GM18526 (cell line): Measurements from ENCODE around the gene APOD.

Experiments
- POLR2A ChIP-seq: IDR thresholded peaks from 3 replicates; pipeline ENCODE4 v1.6.1; 2011; ENCODE audit not compliant: insufficient read length; ENCODE audit errors: extremely low read depth

APOD gene

DNA sequence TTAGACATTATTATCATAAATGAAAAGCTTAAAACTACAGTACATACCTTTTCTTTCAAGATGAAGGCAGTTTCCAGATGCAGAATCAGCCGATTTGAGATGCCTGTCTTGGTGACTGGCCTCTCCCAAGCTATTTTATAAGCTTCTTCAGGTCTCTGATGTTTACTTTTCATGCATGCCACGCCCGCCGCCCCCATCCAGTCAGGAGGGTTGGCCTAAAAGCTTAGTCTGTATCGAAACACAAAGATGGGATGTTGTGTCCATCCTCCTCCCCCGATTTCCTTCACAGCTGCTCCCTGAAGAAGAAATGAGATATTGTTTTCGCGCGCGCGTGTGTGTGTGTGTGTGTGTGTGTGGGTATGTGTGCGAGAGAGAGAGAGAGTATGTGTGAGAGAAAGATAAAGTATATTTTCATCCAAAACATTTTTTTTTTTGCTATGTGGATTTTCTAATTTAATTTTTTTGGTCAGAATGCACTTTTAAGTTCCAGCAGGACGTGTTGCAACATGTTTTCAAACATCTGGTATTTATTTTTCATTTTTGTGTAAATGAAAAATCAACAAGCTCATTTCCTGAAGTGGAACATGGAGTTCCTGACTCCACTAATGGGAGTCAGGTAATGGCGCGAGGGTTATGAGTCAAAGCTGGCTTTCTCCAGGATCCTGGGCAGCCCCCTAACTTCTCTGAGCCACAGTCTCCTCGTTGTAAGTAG lies at the start of gene APOD:
Gene APOD, minus strand, starts transcription at position 110 of the 712 bp plus-strand sequence. CDS start 4,479 bp downstream, outside the sequence.
- no peak for TF ChIP-seq POLR2A

DNA sequence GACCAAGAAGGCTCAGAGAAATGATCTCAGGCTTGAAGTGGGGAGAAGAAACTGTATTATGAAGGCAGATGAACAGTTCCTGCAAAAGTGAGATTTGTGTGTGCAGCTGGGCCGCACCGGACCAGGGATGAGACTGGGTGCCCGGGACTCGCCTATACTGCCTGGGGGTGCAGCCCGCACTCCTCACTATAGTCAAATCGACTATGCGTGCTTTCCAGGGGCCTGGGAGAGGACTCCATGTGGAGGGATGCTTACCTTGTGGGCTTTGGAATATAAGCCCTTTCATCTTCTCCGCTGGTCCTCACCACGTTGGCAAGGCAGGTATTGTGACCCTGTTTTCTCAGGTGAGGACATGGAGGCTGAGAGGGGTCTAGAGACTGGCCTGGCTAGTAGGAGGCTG lies 32.9 kb upstream of the APOD start:
- no peak for TF ChIP-seq POLR2A

DNA sequence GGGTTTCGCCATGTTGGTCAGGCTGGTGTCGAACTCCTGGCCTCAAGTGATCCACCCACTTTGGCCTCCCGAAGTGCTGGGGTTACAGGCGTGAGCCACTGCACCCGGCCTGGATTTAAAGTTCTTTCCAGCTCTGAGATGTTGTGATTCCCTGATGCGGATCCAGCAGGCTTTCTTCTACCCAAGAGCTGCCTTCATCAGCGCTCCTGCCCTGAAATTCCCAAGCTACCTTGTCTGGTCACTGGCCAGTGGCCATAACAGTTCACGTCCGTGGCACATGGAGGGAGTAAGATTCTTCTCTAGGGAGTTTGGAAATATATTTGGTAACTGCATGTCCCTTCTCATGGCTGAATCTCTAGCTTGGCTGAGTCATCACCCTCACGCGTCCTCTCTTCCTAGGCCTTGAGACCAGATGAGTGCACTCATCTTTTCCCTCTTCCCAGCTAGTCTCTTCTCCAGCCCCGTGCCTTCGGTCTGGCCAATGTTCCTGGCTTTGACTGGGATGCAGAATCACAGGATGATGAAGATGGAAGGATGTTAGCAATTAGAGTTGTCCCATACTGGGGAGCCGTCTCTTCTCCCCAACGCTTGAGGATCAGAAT lies 29.8 kb upstream of the APOD start:
- TF ChIP-seq POLR2A = no peak

DNA sequence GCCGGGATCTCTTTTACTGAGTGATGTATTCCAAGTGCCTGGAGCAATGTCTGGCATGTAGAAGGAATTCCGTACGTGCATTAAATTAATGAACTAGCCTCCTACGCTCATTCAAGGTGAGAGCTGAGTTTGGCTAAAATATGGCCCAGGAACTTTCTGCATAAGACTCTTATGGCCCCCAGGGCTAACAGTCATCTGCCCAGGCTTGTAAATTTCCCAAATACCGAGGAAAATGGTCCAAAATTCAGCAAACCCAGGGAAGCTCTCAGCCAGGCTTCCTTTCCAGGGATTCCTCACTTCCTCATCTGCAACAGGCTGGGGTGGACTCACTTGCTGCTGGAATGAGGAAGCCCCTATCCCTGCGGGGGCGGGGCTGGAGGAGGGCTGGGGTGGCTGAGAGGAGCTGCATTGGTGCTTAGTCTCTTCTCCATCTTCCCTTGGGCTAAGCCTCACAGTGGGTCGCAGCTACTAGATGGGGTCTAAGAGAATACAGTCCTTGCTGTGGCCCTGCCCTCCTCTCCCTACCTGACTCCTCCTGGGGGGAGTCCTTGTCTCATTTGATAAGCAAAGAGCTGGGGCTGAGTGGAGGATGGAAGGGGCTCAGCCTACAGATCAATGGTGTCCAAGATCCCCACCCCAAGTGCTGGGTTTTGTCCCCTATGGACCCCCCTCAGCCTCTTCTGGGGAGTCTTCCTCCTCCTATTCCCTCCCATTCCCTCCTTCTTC lies 28.5 kb upstream of the APOD start:
- TF ChIP-seq POLR2A = no peak

DNA sequence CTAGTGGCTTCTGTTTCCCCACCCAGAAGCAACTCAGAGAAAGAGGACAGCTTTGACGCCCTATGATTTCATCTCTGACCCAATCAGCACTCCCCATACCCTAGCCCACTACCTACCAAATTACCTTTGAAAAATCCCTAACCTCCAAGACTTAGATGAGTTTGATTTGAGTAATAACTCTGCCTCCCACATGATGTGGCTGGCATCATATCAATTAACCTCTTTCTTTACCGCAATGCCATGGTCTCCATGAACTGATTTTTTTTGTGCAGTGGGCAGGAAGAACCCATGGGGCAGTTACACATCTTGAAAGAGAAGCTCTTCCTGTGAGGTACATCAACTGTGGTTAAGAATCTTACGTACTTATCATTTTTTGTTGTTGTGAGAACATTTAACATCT lies 25.5 kb upstream of the APOD start:
- no peak for TF ChIP-seq POLR2A

DNA sequence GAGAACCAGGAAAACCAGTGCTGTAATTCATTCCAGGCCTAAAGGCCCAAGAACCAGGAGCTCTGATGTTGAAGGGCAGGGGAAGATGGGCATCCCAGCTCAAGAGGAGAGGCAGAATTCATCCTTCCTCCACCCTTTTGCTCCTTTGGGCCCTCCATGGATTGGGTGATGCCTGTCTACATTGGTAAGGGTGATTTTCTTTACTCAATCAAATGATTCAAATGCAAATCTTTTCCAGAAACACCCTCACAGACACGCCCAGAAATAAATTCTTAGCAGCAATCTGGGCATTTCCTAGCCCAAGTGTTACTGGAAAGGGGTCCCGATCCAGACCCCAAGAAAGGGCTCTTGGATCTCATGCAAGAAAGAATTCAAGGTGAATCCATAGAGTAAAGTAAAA lies 17.6 kb upstream of the APOD start:
- TF ChIP-seq POLR2A = no peak

DNA sequence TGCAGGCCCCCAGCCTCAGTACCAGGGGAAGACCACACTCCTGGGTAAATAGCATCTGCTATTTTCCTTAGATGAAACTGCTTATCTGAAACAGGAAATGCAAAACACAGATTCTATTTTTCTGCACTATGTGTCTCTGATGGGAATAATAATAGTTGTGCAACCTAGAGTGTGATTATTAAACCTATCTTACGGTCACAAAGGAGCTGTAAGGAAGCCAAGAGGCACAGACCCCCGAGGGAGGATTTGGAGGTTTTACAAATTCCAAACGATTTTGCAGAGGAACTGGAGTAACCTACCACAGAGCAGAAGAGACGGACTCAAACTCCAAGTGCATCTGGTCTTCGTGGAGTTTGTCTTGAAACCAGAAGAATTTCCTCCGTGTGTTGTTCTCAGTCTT lies 14.1 kb upstream of the APOD start:
- no peak for TF ChIP-seq POLR2A

DNA sequence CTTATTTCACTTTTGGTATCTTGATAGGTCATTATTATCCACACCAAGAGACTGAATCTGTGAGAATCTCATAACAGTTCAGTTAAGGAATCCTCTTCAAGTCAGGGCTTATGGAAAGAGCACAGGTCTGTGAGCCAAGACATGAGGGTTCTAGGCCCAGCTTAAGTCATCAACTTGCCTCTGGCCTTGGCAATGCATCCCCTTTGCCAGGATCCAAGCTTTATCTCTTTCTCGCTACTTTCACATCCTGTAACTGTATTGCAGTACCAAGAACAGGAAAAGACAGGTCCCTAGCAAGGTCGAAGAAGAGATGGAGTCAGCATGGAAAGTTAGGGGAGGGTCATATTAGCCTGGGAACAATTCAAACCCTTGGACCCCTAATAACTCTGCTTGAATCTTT lies 13.5 kb upstream of the APOD start:
- no peak for TF ChIP-seq POLR2A

DNA sequence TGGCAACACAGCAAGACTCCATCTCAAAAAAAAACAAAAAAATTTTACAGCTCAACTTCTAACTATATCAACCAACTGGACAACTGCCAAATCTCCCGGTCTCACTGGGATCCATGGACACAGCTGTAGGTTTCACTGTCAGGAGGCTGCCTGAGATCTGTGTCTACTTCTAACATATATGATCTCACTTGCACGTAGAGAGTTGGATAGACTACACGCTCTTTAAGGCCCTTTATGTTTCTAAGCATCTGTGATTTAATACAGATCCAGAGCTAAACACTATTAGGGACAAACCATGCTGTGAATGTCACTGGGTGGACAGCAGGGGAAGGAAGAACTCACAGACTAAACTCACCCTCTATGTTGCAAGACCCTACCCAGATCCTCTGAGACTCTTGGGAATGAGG lies 13.0 kb upstream of the APOD start:
- TF ChIP-seq POLR2A = no peak

DNA sequence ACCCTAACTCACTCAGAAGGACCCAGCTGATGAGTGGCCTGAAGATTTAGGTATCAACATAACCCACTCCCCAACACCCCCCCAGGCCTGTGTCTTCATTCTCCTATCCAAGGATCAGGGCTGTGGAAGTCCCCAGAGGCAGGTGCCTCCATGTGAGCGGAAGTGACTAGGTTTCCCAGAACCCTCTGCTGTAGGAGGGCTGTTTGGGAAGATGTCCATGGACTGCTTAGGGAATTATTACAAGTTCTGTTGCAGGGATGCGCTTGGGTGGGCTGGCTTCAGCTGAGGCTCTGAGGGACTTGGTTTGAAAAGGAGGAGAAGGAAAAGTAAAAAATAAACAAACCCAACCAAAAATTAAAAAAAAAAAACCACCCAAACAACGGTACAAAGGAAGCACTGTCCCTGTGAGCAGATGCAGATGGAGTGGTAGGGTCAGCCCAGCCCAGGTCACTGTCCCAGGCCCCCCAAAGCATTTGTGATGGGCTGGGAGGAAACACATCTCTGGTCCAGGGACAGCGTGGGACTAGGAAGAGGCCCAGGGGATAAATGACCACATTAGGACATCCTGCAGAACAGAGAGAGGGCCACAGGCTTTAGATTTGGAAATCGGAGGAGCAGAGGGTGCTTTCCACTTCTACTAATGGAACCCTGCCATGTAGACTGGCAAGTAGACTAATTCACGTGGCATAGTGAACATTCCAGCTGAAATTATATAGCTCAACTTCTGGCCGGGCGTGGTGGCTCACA lies 12.2 kb upstream of the APOD start:
- no peak for TF ChIP-seq POLR2A

DNA sequence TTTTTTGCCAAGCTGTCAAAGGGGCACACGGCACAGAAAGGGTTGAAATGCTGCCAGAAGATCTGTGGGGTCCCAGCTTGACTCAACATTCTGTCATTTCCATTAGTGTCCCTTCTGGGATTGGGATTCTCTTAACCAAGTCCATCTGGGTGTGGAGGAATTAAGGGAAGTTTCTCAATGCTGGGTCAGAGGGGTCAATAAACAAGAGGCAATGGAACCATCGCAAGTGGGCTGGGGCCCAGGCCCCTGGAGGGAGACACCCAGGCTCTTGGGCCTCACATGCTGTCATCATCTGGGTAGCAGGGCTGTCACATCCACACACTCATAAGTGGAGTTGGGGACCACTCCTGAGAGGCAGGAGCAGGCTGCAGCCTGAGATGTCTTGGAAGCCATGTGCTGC lies 8.1 kb upstream of the APOD start:
- no peak for TF ChIP-seq POLR2A

DNA sequence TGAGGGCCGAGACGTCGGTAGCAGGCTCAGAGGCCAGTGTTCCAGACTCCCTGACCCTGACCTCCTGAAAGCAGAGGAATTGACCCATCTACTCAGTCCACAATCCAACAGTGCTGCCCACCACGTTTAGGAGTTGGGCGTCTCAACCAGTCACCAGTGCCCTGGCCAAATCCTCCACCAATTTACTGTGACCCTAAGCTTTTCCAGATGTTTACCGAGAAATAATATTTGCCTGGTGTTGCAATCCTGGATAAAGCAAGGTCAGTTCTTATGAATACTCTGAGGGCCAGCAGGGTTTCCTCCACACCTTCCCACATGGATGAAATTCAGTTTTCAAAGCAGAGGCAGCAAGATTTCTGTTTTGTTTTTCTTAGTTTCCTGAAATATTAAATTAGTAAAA lies 7.5 kb upstream of the APOD start:
- no peak for TF ChIP-seq POLR2A

DNA sequence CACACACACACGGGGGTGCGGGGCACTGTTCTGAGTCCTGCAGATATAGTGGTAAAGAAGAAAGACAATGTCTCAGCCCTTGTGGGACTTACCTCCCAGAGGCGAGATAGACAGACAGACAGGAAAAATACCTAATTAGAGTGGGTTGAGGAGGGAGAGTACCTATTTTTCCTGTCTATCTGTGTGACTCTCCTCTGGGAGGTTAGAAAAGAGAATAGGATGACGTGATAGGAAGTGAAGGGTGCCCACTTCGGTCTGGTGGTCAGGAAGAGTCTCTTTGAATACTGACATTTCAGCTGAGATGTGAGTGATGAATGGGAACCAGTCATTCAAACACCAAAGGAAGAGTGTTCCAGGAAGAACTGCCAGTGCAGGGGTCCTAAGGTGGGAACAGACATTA lies 4.1 kb upstream of the APOD start:
- TF ChIP-seq POLR2A = no peak

DNA sequence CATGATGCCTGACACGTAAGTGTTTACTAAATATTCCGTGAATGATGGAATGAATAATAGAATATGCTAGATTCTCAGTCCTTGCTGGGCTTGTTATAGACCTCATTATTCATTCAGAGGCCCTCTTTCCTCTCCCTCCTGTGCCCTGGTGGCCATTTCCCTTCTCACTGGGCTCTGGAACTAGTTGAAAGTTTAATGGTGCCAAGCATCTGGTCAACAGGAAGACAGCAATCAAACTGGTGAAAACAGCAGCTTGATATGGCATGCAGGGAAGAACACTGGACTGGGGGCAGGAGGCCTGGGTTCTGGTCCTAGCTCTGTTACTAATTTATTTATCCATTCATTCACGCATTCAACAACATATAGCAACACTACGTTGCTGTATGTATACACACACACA lies 3.7 kb upstream of the APOD start:
- TF ChIP-seq POLR2A = no peak

DNA sequence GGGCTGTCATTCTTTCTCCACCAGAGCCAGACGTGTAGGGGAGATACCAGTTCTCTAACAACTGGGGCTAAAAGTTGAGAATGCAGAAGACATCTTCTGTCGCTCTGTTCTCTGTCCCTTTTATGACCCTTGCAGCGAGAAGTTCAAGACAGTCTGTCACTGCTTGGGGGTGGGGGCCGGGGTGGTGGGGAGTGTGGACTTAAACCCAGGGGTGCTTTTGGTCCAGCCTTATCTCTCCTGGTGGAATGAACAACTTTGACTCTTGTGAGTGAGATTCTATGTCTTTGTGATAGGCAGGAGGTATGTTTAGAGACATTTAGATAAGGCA lies 767 bp upstream of the APOD start:
- no peak for TF ChIP-seq POLR2A

DNA sequence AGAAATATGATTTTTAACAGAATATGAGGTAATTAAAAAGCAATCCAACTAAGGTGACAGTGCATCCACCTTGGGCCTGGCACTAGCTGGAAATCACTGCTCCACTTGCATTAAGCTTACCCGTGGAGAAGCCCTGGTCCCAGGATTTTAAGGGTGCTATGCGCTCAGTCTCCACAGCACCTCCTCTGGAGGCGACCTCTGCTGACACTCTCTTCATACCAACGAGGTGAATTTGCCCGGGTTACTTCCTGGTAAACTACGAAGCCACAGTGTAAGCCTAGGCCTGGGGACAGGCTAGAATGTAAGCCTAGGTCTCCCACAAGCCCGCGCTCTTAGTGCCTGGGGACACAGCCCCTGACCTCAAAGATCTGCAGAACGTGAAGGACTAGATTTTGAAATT lies 793 bp downstream of the APOD start:
- TF ChIP-seq POLR2A = no peak
